Measurements from ENCODE around the gene ZNF341. TPM values are rescaled to one million over a fixed set of nuclear protein-coding genes. Genes with fewer than 3 reads are reported as not detected.

The ZNF341 gene
- total RNA-seq, 2 experiments from 2014 or later, result 2.1 to 2.7 TPM

GRCh38 chr20:33707668-33708067 is 24.1 kb upstream of the ZNF341 start:
- DNase-seq (no peak), ATAC-seq (ENCODE audit: poor library complexity) (no peak)
- Histone ChIP-seq H3K36me3 (ENCODE audit: insufficient read depth, low read length) (peaks cover 38% of the 10 kb centered on the region), H3K4me3 (ENCODE audit: low read length) (no peak overlapping the region), H3K4me1 (ENCODE audit: insufficient read depth, low read length) (peaks cover 5% of the 10 kb centered on the region), H3K27me3 (ENCODE audit: control insufficient read depth in 1 of 2, insufficient read depth in 2 of 2, low read length in 2 of 2) (no peaks in the 10 kb centered on the region), H3K9me3 (ENCODE audit: control insufficient read depth in 1 of 2, insufficient read depth in 1 of 2, low read length in 2 of 2) (no peaks in the 10 kb centered on the region), H3K27ac (ENCODE audit: low read depth in 1 of 2, low read length in 2 of 2) (no peak overlapping the region)
- intact Hi-C loops (cut with DNase I, micrococcal nuclease), result no loop called here
- H3K4me1 Mint-ChIP-seq (ENCODE audit: low read depth), result peaks cover 10% of the 10 kb centered on the region
- ChIA-PET POLR2A (no interaction called here), CTCF (no interaction called here)
- H3K9me3 Mint-ChIP-seq, result no peaks in the 10 kb centered on the region
- H3K36me3 Mint-ChIP-seq (ENCODE audit: low read depth), result peaks cover 49% of the 10 kb centered on the region
- no peak overlapping the region for H3K4me3 Mint-ChIP-seq
- no peak overlapping the region for H3K27ac Mint-ChIP-seq
- TF ChIP-seq CTCF (IDR thresholded peaks at IDR 0.05), result no peak
- H3K27me3 Mint-ChIP-seq, result no peaks in the 10 kb centered on the region

- H3K36me3 Mint-ChIP-seq (ENCODE audit: low read depth), result peaks cover 61% of the 10 kb centered on the region
- ATAC-seq (ENCODE audit: poor library complexity) (no peak), DNase-seq (no peak)
- Histone ChIP-seq H3K9me3 (ENCODE audit: control insufficient read depth in 1 of 2, insufficient read depth in 1 of 2, low read length in 2 of 2) (no peaks in the 10 kb centered on the region), H3K4me1 (ENCODE audit: insufficient read depth, low read length) (peaks cover 5% of the 10 kb centered on the region), H3K27me3 (ENCODE audit: control insufficient read depth in 1 of 2, insufficient read depth in 2 of 2, low read length in 2 of 2) (no peaks in the 10 kb centered on the region), H3K27ac (ENCODE audit: low read depth in 1 of 2, low read length in 2 of 2) (no peak overlapping the region), H3K4me3 (ENCODE audit: low read length) (no peak overlapping the region), H3K36me3 (ENCODE audit: insufficient read depth, low read length) (peaks cover 52% of the 10 kb centered on the region)
- H3K4me1 Mint-ChIP-seq (ENCODE audit: low read depth), result peaks cover 10% of the 10 kb centered on the region
- H3K27ac Mint-ChIP-seq, result no peak overlapping the region
- CTCF ChIA-PET, result no interaction called here
- POLR2A ChIA-PET, result no interaction called here
- no peaks in the 10 kb centered on the region for H3K27me3 Mint-ChIP-seq
- no peak for TF ChIP-seq CTCF (IDR thresholded peaks at IDR 0.05)
- intact Hi-C loops (cut with DNase I, micrococcal nuclease), result no loop called here
- no peak overlapping the region for H3K4me3 Mint-ChIP-seq
- no peaks in the 10 kb centered on the region for H3K9me3 Mint-ChIP-seq
These were observed 22.4 kb upstream of the ZNF341 start for GRCh38 chr20:33709398-33709797.

- ATAC-seq (ENCODE audit: poor library complexity) (no peak), DNase-seq (no peak)
- Mint-ChIP-seq H3K27me3 (no peaks in the 10 kb centered on the region), H3K9me3 (no peaks in the 10 kb centered on the region), H3K36me3 (ENCODE audit: low read depth) (peaks cover 66% of the 10 kb centered on the region), H3K4me3 (no peak overlapping the region), H3K4me1 (ENCODE audit: low read depth) (peaks cover 10% of the 10 kb centered on the region), H3K27ac (no peak overlapping the region)
- peaks cover 5% of the 10 kb centered on the region for H3K4me1 ChIP-seq (ENCODE audit: insufficient read depth, low read length)
- CTCF ChIA-PET, result no interaction called here
- H3K4me3 ChIP-seq (ENCODE audit: low read length), result no peak overlapping the region
- intact Hi-C loops (cut with DNase I, micrococcal nuclease), result no loop called here
- no peak for TF ChIP-seq CTCF (IDR thresholded peaks at IDR 0.05)
- POLR2A ChIA-PET, result interaction anchor here (1.0 kb wide), 1 partner anchor 20 kb away, joined by 3 read pairs; no protein-coding TSS in a partner anchor
- no peak overlapping the region for H3K27ac ChIP-seq (ENCODE audit: low read depth in 1 of 2, low read length in 2 of 2)
- H3K9me3 ChIP-seq (ENCODE audit: control insufficient read depth in 1 of 2, insufficient read depth in 1 of 2, low read length in 2 of 2), result no peaks in the 10 kb centered on the region
- H3K27me3 ChIP-seq (ENCODE audit: control insufficient read depth in 1 of 2, insufficient read depth in 2 of 2, low read length in 2 of 2), result no peaks in the 10 kb centered on the region
- peaks cover 55% of the 10 kb centered on the region for H3K36me3 ChIP-seq (ENCODE audit: insufficient read depth, low read length)
These were observed 21.8 kb upstream of the ZNF341 start for GRCh38 chr20:33709905-33710541.
